Measurements from ENCODE around the gene MAP1LC3C.

The MAP1LC3C gene

GRCh38 chr1:241999026-241999425, at the start of gene MAP1LC3C:
Gene MAP1LC3C, minus strand, starts transcription at chr1:241999098. Its CDS starts 90 bp downstream, at chr1:241999008.
- DNase-seq (ENCODE audit: low read depth in 2 of 2) = no peak

GRCh38 chr1:242043165-242043564, 44.3 kb upstream of the MAP1LC3C start:
- no peak for DNase-seq (ENCODE audit: low read depth in 2 of 2)

DNA sequence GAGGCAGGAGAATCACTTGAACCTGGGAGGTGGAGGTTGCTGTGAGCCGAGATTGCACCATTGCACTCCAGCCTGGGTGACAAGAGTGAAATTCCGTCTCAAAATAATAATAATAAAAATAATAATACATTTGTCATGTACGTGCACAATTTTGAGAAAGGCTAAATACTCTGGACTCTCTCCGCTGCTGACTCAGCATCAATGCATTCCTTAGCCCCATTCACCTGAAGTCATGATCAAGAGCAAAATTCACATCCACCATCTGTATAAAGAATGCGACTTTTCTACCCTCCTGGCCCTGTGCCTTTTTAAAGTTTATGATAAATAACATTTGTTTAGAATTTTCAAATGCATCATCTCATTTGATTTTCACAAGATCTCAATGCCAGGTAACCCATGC, 35.5 kb upstream of the MAP1LC3C start:
- no peak for DNase-seq (ENCODE audit: low read depth in 2 of 2)

DNA sequence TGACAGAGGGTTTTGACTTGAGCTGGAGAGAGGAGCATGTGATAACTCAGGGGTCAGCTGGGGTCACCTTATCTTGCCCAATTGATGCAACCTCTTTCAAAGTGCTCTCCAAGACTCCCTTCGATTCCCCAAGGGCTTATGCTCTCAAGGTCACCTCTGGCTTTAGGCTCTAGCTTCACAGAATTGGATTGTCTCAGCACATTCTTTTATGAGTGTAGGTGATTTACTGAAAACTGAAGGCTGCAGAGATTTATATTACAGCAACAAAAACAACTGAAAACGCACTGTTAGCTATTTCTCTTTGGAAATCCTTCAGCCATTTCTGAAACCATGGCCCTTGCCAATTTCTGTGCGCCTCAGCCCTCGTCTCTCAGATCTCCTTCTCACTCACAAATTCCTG, 34.5 kb upstream of the MAP1LC3C start:
- DNase-seq (ENCODE audit: low read depth in 2 of 2) = no peak

DNA sequence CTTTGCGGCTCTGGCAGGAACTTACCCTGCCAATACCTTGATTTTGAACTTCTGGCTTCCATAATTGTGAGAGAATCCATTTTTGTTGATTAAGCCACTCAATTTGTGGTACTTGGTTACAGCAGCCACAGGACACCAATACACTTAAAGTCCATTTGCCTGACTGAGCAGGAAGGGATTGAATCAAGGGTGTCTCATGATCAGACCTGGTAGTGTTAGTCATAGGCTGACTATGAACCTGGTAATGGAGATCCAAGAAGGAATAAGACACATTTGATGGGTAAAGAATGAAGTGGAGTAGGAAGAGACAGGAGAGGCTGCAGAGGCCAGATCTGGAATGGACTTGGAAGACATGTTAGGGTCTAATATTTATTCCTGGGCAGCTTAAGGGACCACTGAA, 31.2 kb upstream of the MAP1LC3C start:
- DNase-seq (ENCODE audit: low read depth in 2 of 2) = no peak

DNA sequence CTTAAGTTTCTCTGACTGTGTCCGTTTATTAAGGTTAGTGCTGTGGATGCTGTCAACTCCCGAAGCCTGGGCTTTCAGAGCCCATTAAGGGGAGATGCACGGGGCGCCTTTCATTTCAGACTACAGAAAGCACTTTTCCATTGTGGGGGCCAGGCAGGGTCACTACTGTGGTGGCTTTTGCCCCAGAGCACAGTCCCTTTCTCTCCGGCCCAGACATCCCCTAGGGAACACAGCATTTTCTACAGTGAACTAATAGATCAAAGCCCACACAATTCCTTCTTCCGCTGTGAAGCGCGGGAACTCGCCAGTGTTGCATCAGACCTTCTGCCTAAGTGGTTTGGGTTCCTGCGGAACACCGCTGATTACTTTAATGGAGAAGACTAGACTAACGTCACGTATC, 26.8 kb upstream of the MAP1LC3C start:
- DNase-seq (ENCODE audit: low read depth in 2 of 2) = no peak

DNA sequence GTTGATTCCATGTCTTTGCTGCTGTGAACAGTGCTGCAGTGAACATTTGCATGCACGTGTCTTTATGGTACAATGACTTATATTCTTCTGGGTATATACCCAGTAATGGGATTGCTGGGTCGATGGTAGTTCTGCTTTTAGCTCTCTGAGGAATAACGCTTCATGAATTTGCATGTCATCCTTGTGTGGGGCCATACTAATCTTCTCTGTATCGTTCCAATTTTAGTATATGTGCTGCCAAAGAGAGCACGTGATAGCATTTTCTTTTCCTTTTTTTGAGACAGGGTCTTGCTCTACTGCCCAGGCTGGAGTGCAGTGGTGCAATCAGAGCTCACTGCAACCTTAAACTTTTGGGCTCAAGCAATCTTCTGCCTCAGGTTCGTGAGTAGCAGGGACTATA, 24.9 kb upstream of the MAP1LC3C start:
- no peak for DNase-seq (ENCODE audit: low read depth in 2 of 2)

DNA sequence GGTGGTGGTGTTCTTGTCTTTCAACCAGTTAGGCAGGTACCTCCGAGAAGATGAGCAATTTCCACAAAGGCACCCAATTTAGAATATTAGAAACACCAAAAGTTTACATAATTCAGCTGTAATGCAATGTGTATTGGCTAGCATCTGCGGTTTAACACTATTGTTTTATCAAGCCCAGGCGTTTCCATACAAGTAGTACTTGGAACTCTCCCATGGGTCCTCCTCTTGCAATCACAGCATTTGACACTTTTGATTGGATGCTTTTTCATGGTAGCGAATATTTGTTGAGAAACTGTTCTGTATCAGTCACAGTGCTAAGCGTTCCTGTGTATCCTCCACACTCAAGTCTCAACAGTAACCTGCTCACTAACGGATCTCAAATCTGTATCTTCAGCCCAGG, 20.1 kb upstream of the MAP1LC3C start:
- no peak for DNase-seq (ENCODE audit: low read depth in 2 of 2)

- peak; percentile 10 to 19 for DNase-seq (ENCODE audit: low read depth in 2 of 2)
Observed at GRCh38 chr1:242017580-242018233, 18.8 kb upstream of the MAP1LC3C start.

DNA sequence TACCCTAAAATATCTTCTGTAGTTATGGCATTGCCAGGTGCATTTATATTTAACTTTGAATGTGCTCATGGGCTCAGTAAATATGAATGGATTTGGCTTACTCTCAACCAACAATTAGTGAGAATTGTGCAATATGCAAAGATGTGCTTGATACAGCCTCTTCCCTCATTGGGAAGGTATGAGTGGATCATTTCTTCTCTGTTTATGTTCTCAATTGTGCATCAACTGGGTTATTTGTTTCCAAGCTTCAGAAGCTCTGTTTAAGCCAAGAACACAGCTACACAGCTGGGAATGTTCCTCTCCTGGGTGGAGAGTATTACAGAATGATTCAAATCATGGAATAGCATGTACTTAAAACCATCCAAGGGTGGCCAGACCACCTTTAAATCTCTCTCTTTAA, 17.6 kb upstream of the MAP1LC3C start:
- no peak for DNase-seq (ENCODE audit: low read depth in 2 of 2)

DNA sequence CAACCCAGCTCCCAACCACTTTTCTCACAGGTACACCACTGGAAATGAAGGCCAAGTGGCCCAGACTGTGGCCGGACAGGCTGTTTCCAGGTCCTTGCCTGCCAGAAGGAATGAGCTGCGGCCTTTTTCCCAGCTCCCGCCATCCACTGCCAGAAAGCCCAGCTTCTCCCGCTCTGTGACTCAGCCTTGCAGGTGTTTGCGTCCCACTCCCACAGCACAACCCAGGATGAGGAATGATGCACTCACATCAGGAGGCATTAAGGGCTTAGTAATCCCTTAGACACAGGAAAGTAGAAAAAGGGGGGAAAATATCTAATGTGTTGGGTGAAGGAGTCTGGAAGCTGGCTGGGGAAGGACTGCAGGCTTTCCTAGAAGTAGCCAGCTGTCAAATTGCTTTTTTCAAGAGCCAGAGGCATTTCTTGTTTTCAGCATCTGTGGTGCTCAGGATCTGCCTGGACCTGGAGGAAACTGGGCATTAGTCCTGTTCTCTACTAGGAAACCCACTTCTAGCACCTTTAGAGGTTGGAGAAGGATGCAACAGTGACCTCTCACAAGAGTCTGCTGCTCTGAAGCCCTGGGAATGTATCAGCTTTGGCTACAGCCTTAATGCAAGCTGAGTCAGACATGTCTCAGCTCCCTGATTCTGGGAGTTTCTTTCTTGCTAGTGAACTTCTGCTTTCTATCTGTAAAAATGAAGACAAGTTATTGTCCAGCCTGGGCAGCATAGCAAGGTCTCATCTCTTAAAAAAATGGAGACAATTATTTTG, 13.2 kb upstream of the MAP1LC3C start:
- no peak for DNase-seq (ENCODE audit: low read depth in 2 of 2)

- no peak for DNase-seq (ENCODE audit: low read depth in 2 of 2)
Observed at GRCh38 chr1:242008826-242009495, 10.1 kb upstream of the MAP1LC3C start.

- no peak for DNase-seq (ENCODE audit: low read depth in 2 of 2)
Observed at GRCh38 chr1:242006976-242007375, 8.1 kb upstream of the MAP1LC3C start.

- no peak for DNase-seq (ENCODE audit: low read depth in 2 of 2)
Observed at GRCh38 chr1:242005866-242006535, 7.1 kb upstream of the MAP1LC3C start.

GRCh38 chr1:242004751-242005495, 6.0 kb upstream of the MAP1LC3C start:
- no peak for DNase-seq (ENCODE audit: low read depth in 2 of 2)

DNA sequence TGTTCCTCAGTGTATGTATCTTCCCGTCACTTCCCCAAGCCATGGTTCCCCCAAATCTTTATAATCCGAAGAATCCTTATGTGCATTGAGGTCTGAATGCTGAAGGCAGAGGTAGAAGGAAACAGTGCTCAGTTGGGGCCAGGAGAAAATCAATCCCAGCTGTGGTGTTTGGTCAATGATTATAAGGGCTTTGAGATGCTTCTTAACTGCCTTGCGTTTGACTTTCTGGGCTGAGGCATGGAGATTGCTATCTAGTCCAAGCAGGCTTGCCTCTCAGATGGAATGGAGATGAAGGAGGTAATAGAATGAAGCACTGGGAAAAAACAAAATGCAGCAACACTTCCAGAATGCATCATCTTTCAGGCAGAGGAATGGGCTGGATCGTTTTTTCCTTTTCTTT, 3.6 kb upstream of the MAP1LC3C start:
- no peak for DNase-seq (ENCODE audit: low read depth in 2 of 2)

- no peak for DNase-seq (ENCODE audit: low read depth in 2 of 2)
Observed at GRCh38 chr1:242002072-242002471, 3.2 kb upstream of the MAP1LC3C start.

- no peak for DNase-seq (ENCODE audit: low read depth in 2 of 2)
Observed at GRCh38 chr1:242000434-242000833, 1.5 kb upstream of the MAP1LC3C start.

DNA sequence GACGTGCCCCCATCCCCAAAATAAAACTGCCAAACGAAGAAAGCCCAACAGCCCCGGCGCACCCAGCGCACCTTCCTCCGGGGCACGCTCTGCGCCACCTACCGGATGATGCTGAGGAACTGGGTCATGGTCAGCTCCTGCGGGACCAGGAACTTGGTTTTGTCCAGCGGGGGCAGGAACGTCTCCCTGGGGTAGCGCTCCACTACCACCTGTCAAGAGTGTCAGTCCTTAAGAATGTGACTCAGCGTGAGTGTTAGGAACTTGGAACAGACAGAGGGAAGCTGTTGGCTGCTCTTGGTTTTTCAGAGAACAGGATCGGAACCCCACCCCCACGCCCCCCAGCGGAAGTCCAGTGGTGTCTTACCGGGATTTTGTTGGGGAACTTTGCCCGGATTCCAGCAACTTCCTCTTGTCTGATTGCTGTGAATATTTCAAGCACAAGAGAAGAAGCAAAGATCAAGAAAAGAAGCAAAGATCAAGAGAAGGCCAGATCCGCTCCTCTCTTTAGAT, 431 bp downstream of the MAP1LC3C start:
- DNase-seq (ENCODE audit: low read depth in 2 of 2) = peak; percentile 26 to 40

DNA sequence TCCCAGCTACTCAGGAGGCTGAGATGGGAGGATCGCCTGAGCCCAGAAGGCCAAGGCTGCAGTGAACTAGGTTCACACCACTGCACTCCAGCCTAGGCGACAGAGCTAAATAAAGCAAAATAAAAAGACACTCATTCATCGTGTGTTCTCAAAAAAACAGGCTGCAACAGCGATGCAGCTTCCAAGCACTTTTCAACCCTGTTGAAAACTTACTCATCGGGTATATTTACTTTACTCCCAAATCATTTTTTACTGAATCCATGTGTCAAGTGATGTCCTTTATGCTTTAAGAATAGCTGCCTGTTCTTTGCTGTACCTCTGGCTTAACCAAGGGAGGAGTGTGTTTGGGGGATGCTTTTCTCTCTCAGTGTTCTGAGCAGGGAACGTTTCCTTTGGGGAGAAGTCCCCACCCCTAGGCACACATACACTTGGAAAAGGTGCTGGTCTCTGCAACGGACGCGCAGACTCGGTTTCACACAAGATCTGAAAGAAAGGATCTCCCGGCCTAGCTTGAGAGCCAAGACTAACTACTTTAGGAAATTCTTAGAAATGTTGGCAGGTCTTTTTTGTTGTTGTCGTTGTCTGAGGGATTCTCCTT, 1.4 kb downstream of the MAP1LC3C start:
- no peak for DNase-seq (ENCODE audit: low read depth in 2 of 2)

- no peak for DNase-seq (ENCODE audit: low read depth in 2 of 2)
Observed at GRCh38 chr1:241994171-241994570, 4.7 kb downstream of the MAP1LC3C start.

Measured in activated CD4-positive, alpha-beta T cell treated with anti-CD3 and anti-CD28 coated beads for 24 hours (primary cell).